Measurements from ENCODE around the gene MED15. TPM values are rescaled to one million over a fixed set of nuclear protein-coding genes. Genes with fewer than 3 reads are reported as not detected.

Gene MED15
- total RNA-seq, 1 experiment from 2014 or later = 14.7 TPM

GRCh38 chr22:20569059-20570058, 61.9 kb downstream of the MED15 start:
- no peaks in the 10 kb centered on the region for H3K27me3 ChIP-seq
- H3K9me3 ChIP-seq (replicated peaks) = no peaks in the 10 kb centered on the region
- DNase-seq = no peak
- H3K27ac ChIP-seq = no peak overlapping the region
- no peak overlapping the region for H3K4me3 ChIP-seq
- peaks cover 66% of the 10 kb centered on the region for H3K36me3 ChIP-seq
- peaks cover 3% of the 10 kb centered on the region; the same call in 1 of the 2 replicates for H3K4me1 ChIP-seq

DNA sequence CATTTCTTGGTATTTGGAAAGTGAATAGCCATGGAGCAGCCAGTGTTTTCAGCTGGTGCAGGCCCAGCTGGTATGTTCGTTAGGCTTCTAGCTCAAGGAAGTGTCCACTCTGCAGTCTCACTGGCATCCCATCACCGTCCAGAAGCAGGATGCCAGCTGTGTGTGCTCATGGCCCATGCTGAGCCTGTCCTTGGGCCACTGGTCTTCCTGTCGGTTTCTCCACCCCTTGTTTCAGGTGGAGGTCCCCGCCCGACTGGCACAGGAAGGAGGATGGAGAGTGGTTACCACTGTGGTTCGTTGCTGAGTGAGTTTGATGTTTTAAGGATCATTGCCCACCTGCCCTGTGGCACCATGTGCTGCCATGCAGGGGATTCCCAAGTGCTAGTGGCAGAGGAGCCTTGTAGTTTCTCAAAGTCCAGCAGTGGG, 63.7 kb downstream of the MED15 start:
- Histone ChIP-seq H3K4me1 (peaks cover 3% of the 10 kb centered on the region; the same call in 1 of the 2 replicates), H3K36me3 (peaks cover 66% of the 10 kb centered on the region), H3K27ac (no peak overlapping the region), H3K9me3 (replicated peaks) (no peaks in the 10 kb centered on the region), H3K4me3 (no peak overlapping the region), H3K27me3 (no peaks in the 10 kb centered on the region)
- no peak for DNase-seq

GRCh38 chr22:20571531-20572007, 64.2 kb downstream of the MED15 start:
- H3K4me1 ChIP-seq = peaks cover 3% of the 10 kb centered on the region; the same call in 1 of the 2 replicates
- H3K27me3 ChIP-seq = no peaks in the 10 kb centered on the region
- H3K36me3 ChIP-seq = peaks cover 64% of the 10 kb centered on the region
- H3K4me3 ChIP-seq = no peak overlapping the region
- DNase-seq = peak; percentile 42 to 56
- H3K9me3 ChIP-seq (replicated peaks) = no peaks in the 10 kb centered on the region
- no peak overlapping the region for H3K27ac ChIP-seq

- no peak overlapping the region for H3K27ac ChIP-seq
- no peak for DNase-seq
- H3K27me3 ChIP-seq = no peaks in the 10 kb centered on the region
- no peaks in the 10 kb centered on the region for H3K9me3 ChIP-seq (replicated peaks)
- H3K4me3 ChIP-seq = no peak overlapping the region
- H3K36me3 ChIP-seq = peaks cover 60% of the 10 kb centered on the region
- H3K4me1 ChIP-seq = peaks cover 3% of the 10 kb centered on the region; the same call in 1 of the 2 replicates
Measured at GRCh38 chr22:20572132-20572802, 64.9 kb downstream of the MED15 start.

DNA sequence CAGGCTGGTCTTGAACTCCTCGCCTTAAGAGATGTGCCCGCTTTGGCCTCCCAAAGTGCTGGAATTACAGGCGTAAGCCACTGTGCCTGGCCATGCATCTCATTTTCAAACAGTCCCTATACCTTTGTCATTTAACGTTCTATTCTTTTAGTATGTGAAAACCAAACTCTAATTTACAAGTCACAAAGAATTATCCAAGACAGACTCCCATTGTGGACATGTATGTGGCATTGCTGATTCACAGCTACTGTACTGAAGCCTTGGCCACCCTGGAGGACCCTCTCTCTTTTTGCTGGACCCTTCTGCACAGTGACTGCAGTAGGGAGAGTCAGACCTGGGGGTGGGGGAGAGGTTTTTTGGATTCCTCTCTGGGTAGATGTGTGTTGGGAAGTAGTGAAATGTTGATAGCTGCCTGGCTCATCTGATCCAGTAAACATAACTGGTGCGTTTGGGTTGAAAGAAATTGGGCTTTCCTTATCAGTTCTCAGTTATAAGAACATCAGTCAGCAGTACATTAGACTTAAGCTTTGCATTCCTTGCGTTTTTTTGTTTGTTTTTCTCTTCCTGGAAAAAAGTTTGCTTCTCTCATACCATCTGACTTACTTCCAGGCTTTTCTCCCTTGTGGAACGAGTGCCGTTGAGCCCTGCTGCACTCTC, 65.9 kb downstream of the MED15 start:
- H3K27ac ChIP-seq = no peak overlapping the region
- no peak for DNase-seq
- H3K9me3 ChIP-seq (replicated peaks) = no peaks in the 10 kb centered on the region
- no peak overlapping the region for H3K4me3 ChIP-seq
- H3K4me1 ChIP-seq = peaks cover 3% of the 10 kb centered on the region; the same call in 1 of the 2 replicates
- no peaks in the 10 kb centered on the region for H3K27me3 ChIP-seq
- H3K36me3 ChIP-seq = peaks cover 52% of the 10 kb centered on the region

DNA sequence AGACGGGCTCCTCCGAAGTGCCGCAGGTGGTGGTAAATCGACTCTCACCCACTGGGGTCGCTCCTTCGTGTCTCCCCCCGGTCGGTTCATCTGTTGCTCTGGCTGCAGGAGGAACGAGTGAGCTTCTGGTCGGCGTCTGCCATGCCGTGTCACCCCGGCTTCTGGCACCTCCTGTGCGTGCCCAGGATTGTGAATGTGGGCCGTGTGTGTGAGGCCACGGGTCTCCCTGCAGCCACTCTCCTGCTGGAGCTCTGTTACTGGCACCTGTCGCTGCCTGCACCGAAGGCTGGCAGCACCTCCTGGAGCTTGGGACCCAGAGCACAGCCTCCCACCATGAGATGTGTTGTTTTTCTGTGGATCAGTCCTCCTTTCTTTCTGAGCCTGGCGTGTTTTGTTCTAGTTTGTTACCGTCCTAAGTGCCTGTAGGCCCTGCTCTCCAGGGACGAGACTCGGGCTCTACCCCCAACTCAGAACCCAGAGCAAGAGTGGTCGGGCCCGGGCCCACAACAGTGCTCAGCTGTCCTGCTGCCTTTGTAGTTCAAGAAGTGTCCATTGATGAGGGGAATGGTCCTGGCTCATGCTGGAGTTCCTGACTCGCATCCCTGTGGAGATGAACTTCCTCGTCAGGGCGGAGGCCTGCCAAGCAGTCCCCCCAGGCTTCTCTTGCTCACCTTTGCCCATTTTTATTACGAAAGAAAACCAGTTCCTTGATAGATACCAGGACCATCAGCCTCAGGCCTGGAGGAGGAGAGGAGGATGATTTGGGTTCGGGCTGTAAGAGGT, 66.6 kb downstream of the MED15 start:
- no peak for DNase-seq
- no peak overlapping the region for H3K27ac ChIP-seq
- no peak overlapping the region for H3K4me3 ChIP-seq
- H3K36me3 ChIP-seq = peaks cover 52% of the 10 kb centered on the region
- H3K9me3 ChIP-seq (replicated peaks) = no peaks in the 10 kb centered on the region
- H3K27me3 ChIP-seq = no peaks in the 10 kb centered on the region
- H3K4me1 ChIP-seq = peaks cover 3% of the 10 kb centered on the region; the same call in 1 of the 2 replicates

DNA sequence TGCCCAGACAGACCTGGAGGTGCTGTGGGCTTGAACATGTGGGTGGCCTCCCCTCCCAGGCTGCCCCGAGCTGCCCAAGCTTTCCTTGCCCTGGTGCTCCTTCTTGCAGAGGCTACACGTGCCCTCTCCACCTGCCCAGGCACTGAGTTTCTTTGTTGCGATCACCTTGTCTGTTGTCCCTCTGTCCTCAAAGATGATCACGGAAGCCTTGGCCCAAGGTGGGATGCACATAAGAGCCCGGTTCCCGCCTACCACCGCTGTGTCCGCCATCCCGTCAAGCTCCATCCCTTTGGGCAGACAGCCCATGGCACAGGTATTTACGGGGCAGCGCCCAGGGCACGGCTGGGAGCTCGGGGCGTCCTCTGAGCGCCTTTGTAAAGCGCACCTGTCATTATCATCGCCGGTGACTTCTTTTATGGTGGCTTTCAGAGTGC, 67.5 kb downstream of the MED15 start:
- H3K27ac ChIP-seq = no peak overlapping the region
- peaks cover 52% of the 10 kb centered on the region for H3K36me3 ChIP-seq

DNA sequence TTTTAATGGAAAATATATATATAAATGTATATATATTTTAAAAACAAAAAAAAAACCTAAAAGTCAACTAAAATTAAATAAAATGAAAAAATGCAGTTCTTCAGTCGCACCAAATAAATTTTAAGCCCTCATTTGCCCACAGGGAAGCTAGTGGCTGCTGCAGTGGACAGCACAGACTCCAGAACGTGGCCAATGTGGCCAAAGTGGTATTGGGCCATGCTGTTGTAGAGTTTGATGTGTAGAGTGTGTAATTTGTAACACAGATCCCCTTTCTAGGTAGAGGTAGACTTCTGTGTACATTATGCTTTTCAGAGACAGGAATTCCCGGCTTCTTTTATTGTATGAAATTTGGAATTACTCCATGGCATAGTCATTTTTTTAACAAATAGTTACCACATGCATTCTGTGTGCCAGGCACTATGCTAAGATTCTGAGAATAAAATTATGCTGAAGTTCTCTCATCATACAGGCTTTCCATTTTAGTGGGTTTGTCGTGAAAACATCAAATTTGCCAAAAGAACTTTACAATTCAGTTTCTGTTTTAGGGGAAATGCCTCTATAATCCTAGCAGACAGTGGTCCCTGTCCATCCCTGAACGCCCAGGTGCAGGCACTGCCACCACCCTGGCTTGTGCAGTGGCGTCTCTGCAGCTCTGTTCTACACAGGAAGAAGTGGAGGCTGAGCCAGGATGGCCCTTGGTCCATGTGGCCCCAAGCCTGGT, 68.5 kb downstream of the MED15 start:
- Histone ChIP-seq H3K27ac (no peak overlapping the region), H3K36me3 (peaks cover 50% of the 10 kb centered on the region), H3K4me1 (no peaks in the 10 kb centered on the region), H3K4me3 (no peak overlapping the region), H3K27me3 (no peaks in the 10 kb centered on the region), H3K9me3 (replicated peaks) (no peaks in the 10 kb centered on the region)
- no peak for DNase-seq

More for the DNA sequence above, 67.5 kb downstream of the MED15 start:
- no peak for DNase-seq
- Histone ChIP-seq H3K9me3 (replicated peaks) (no peaks in the 10 kb centered on the region), H3K27me3 (no peaks in the 10 kb centered on the region), H3K4me3 (no peak overlapping the region), H3K4me1 (no peaks in the 10 kb centered on the region)

GRCh38 chr22:20576445-20576816, 69.0 kb downstream of the MED15 start:
- H3K4me3 ChIP-seq = no peak overlapping the region
- H3K27me3 ChIP-seq = no peaks in the 10 kb centered on the region
- no peaks in the 10 kb centered on the region for H3K9me3 ChIP-seq (replicated peaks)
- no peak for DNase-seq
- no peaks in the 10 kb centered on the region for H3K4me1 ChIP-seq
- H3K27ac ChIP-seq = no peak overlapping the region
- peaks cover 45% of the 10 kb centered on the region for H3K36me3 ChIP-seq

DNA sequence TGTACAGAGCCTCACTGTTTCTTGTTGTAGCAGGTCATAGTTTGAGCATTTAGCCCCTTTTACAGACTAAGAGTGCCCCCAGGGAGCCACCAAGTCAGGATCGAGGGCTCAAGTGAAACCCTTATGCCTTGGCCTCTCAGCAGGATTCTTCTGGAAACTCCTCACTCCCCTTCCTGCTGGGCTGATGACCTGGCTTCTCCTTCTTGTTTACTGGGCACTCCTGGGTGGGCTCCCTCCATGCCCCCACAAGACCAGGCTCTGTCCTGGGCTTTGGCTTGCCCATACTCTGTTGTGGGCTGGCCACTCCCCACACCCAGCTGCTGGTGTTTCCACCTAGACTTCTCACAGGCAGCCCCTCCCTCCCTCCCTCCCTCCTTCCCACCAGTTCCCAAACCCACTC, 69.6 kb downstream of the MED15 start:
- Histone ChIP-seq H3K4me1 (no peaks in the 10 kb centered on the region), H3K4me3 (no peak overlapping the region), H3K27ac (no peak overlapping the region)

DNA sequence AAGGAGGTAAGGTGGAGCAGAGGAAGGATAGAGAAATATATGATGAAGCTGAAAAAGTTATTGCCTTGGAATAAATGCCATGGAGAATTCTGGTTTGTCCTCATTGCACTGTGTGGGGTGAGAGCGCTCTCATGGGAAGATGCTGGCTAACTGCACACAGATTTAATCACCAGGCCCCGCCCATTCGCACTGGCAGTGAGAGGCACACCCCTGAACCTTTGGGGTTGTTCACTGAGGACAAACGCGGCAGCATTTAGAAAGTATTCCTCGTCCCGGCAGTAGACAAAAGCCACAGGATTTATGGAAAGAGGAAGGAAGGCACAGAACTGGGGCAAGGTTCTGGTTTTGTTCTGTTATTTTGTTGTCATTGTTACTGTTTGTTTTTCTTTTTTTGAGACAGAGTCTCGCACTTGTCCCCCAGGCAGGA, 70.2 kb downstream of the MED15 start:
- H3K9me3 ChIP-seq (replicated peaks) = no peaks in the 10 kb centered on the region
- H3K27ac ChIP-seq = no peak overlapping the region
- H3K4me3 ChIP-seq = no peak overlapping the region
- DNase-seq = no peak
- peaks cover 33% of the 10 kb centered on the region for H3K36me3 ChIP-seq
- H3K27me3 ChIP-seq = no peaks in the 10 kb centered on the region
- no peaks in the 10 kb centered on the region for H3K4me1 ChIP-seq

More for the DNA sequence above, 69.6 kb downstream of the MED15 start:
- peaks cover 38% of the 10 kb centered on the region for H3K36me3 ChIP-seq
- H3K27me3 ChIP-seq = no peaks in the 10 kb centered on the region
- no peak for DNase-seq
- H3K9me3 ChIP-seq (replicated peaks) = no peaks in the 10 kb centered on the region

DNA sequence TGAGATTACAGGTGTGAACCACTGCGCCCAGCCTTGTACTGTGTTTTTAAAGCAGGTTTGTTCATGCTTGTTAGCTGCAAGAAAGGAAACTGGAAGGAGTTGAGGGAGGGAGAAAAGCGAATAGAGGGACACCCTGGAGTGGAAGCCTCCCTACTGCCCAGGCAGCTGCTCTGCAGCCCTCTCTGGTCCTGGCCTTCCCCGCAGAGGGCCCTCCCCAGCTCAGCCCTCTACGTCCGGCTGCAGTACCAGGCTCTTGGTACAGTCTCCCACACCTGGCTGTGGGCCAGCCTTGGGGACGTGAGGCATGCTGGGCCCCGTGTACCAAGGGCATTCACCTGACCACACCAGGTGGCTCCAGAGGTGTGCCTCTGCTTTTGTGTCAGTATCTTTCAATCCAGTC, 70.8 kb downstream of the MED15 start:
- Histone ChIP-seq H3K27me3 (no peaks in the 10 kb centered on the region), H3K4me1 (no peaks in the 10 kb centered on the region), H3K36me3 (peaks cover 29% of the 10 kb centered on the region), H3K27ac (no peak overlapping the region), H3K9me3 (replicated peaks) (no peaks in the 10 kb centered on the region), H3K4me3 (no peak overlapping the region)
- no peak for DNase-seq

DNA sequence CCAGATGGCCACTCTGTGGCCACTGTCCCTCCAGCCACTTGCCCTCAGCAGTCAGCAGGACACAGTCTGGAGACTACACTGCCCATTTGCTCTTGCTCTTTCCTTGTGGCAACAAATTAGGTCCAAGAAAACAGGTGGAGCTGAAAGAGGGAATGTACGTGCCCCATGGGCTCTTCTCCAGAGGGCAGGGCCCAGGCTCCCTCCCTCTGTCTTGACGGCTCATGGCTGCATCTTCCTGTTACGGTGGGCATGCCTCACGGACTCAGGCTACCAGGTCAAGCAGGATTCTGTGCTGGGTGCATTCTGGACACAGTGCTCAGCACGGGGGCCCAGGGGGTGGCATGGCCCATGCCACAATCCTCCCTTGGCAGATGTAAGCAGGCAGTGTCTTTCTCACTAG, 71.3 kb downstream of the MED15 start:
- Histone ChIP-seq H3K4me1 (no peaks in the 10 kb centered on the region), H3K27me3 (no peaks in the 10 kb centered on the region), H3K4me3 (no peak overlapping the region), H3K27ac (no peak overlapping the region), H3K36me3 (peaks cover 29% of the 10 kb centered on the region), H3K9me3 (replicated peaks) (no peaks in the 10 kb centered on the region)
- no peak for DNase-seq

Measured in SJCRH30 (cell line).